ENCODE measurements around the gene RAB3IL1.

RAB3IL1 gene

DNA sequence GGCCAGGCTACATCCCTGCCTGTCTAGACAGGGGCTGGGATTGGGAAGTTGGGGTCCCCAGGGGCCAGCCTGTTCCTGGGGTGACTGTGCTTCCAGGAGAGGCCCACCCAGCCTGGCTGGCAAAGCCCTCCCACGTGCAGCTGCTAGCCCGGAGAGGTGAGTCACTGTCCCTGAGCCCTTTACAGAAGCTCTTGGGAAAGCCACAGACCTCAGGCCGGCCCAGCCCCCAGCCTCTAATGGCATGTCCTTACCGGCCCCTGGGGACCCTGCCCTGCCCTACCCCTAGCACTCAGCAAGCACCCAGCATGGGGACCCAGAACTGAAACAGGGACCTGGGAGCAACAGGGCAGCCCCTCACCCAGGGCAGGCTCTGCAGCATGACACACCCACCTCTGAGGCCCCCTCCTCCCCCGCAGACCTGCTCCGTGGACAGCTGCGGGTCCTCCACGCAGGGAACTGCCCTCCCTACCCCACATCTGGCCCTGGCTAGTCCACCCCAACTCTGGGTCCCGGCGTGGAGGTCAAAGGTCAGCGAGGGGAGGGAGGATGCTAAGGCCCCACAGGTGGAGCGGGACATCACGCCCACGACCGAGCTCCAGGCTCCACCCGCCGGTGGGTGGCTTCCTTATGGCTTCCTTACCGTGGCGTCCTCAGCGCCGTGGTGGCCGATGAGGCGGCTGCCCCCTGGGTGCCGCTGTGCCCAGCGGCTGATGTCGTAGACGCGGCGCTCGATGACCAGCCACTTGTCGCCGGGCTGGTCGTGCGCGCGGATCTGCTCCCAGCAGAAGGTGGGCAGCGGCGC lies 26.6 kb downstream of the RAB3IL1 start:
- TF ChIP-seq, protein P1, sequence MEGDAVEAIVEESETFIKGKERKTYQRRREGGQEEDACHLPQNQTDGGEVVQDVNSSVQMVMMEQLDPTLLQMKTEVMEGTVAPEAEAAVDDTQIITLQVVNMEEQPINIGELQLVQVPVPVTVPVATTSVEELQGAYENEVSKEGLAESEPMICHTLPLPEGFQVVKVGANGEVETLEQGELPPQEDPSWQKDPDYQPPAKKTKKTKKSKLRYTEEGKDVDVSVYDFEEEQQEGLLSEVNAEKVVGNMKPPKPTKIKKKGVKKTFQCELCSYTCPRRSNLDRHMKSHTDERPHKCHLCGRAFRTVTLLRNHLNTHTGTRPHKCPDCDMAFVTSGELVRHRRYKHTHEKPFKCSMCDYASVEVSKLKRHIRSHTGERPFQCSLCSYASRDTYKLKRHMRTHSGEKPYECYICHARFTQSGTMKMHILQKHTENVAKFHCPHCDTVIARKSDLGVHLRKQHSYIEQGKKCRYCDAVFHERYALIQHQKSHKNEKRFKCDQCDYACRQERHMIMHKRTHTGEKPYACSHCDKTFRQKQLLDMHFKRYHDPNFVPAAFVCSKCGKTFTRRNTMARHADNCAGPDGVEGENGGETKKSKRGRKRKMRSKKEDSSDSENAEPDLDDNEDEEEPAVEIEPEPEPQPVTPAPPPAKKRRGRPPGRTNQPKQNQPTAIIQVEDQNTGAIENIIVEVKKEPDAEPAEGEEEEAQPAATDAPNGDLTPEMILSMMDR (conservative IDR thresholded peaks at IDR 0.05; ENCODE audit: low read length): no peak
- H3K4me3 ChIP-seq (ENCODE audit: low read length): peak overlapping the region; percentile 98
- peak; percentile 81 for DNase-seq (ENCODE audit: low read depth)

DNA sequence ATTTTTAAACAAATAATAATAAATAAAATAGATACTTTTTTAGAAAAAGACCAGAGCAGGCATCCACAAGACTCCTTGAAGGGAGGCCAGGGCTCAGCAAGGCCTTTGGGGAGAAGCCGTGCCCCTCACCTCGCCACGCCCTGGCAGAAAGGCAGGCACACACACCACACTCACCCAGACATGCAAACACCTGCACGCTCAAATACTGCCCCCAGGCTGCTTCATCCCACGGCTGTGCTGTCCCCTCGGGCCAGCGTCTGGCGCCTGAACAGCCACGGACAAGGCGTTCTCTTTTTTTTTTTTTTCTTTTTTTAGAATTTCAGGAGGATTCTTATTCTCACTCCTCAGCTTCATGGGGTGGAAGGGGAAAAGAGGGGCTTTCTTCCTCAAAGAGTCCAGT lies 27.5 kb downstream of the RAB3IL1 start:
- TF ChIP-seq, protein P1 (conservative IDR thresholded peaks at IDR 0.05; ENCODE audit: low read length): no peak
- H3K4me3 ChIP-seq (ENCODE audit: low read length): peak overlapping the region; percentile 98
- no peak for DNase-seq (ENCODE audit: low read depth)

DNA sequence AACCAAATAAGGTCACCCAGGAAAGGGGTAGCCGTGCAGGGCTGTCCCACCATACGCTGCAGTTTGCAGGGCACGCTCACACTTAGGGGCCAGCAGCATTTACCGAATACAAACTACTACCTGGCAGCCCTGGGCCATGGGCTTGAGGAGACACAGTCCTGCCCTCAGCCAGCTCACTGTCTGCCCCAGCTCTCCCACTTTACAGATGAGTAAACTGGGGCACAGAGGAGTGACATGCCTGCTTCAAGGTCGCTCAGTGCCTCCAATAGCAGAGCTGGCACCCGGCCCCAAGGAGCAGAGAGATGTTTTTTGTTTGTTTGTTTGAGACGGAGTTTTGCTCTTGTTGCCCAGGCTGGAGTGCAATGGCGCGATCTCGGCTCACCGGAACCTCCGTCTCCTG lies 28.8 kb downstream of the RAB3IL1 start:
- DNase-seq (ENCODE audit: low read depth): no peak
- H3K4me3 ChIP-seq (ENCODE audit: low read length): 0 out of 2 replicates have a peak overlapping the region, but pooled peaks have one; percentile 2
- TF ChIP-seq, protein P1 (conservative IDR thresholded peaks at IDR 0.05; ENCODE audit: low read length): no peak

DNA sequence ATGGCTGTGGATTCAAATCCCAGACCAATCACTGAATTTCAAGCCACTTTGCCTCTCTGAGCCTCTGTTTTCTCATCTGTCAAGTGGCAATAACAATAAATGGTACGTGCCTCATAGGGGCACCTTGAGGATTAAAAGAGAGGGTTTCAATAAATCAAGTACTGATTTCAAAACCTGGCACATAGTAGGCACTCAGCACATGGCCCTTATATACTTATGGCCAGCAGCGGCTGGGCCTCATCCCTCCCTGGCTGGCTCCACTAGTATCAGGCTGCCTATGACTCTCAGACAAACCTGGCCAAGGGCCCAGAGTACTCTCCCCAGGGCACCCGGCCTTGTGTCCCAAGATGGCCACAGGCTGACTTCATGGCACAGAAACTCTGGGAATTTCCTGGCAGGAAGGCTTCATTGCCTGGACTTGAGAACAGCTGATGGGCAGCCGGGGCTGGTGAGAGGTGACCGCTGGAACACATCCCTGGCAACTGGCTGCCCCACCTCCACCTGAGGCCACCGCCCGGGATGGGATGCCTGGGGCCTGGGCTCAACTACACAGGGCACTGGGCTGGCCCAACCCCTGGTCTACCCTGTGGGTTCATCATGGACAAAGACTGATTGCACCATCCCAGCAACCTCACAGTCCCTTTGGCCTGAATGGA lies 29.4 kb downstream of the RAB3IL1 start:
- peak; percentile 95 for DNase-seq (ENCODE audit: low read depth)
- TF ChIP-seq, protein P1 (conservative IDR thresholded peaks at IDR 0.05; ENCODE audit: low read length): no peak
- H3K4me3 ChIP-seq (ENCODE audit: low read length): no peak overlapping the region

DNA sequence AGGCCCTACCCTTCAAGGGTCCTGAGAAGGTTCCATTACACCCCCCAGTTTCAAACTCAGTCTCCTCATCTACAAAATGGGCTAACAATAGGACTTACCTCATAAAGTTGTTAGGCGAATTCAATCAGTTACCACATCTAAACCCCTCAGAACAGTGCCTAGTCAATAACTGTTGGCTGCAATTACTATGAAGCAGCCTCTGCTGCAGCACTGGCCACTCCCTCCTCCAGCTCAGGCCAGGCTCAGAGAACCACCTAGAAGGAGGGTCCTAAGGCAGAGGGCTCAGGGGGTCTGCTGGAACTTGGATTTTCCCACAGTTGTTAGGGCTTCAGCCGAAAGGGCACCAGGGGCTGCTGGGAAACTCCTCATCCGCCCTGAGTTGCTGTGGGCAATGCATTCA lies 30.7 kb downstream of the RAB3IL1 start:
- TF ChIP-seq, protein P1 (conservative IDR thresholded peaks at IDR 0.05; ENCODE audit: low read length): no peak
- H3K4me3 ChIP-seq (ENCODE audit: low read length): no peak overlapping the region
- DNase-seq (ENCODE audit: low read depth): no peak

DNA sequence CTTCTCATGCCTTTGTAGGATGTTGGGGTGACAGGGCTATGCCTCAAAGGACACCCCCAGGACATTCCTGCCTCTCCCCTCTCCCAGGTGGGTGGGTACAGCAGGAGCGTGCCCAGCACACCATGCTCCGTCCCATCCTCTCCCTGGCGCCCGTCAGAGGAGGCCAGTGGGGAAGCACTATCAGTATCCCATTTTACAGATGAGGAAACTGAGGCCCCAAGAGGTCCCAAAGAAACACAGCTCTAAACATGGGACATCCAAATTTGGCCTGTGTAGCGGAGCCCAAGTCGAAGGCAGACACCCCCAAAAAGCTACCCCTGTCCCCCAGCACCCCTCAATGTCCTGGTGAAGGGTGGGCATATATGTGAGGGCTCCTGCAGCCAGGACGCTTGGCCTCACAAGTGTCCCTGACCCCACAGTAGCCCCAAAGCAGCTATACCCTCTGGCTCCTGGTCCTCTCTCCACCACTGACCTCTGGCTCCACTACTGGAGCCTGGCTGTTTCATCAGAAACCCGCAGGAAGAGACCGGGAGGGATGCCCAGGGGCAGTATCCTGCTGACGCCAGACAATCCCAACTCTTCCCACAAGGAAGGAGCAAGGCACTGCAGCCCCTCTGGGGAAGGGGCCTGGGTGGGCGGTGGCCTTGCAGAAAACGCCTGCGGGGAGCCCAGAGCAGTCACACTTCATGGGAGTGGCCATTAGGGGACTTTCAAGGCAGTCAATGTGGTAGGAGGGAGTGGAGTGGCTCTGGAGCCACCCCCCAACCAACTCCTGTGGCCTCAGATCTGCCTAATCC lies 31.4 kb downstream of the RAB3IL1 start:
- no peak overlapping the region for H3K4me3 ChIP-seq (ENCODE audit: low read length)
- DNase-seq (ENCODE audit: low read depth): no peak
- TF ChIP-seq, protein P1 (conservative IDR thresholded peaks at IDR 0.05; ENCODE audit: low read length): no peak

Measured in AG10803 (cell line).